Embryonic facial prominence (tissue), 1 donor: ENCODE measurements around the gene KRT32.

Experiments
- DNase-seq: peaks from one replicate; pipeline ENCODE4 v3.0.0-alpha.2; 2016; ENCODE audit errors: extremely low spot score

The KRT32 gene

GRCh38 chr17:41466988-41467387, at the start of gene KRT32:
Gene KRT32 (minus strand): TSS chr17:41467386. CDS start chr17:41467325, 61 bp downstream.
- DNase-seq = no peak

- no peak for DNase-seq
These were observed 49.7 kb upstream of the KRT32 start for GRCh38 chr17:41516830-41517283.

DNA sequence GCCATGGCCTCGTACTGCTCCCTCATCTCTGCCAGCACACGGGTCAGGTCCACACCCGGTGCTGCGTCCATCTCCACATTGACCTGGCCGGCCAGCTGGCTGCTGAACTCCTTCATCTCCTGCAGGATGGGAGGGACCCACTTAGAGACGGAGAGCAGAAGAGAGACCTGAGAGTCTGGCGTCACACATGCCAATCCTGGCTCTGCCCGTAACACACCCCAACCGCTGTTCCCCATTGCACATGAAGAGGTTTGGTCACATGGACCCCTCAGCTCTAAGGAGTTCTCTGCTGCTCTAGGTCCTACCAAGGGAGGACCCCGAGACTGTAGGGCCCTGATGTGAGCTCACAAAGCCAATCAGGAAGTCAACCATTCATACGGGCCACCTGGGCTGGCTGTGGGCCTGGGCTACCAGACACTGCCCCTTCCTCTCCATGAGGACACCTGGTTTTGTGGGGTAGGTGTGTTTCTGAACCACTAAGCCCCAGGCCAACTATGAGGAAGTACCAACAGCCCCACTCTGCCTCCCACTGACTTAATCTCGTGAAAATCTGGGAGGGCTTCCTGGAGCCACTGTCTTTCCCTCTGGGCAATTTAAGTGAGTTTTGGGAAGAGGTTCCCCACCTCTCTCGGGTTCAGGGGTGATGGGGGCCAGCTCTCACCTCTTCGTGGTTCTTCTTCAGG, 49.1 kb upstream of the KRT32 start:
- DNase-seq = no peak

DNA sequence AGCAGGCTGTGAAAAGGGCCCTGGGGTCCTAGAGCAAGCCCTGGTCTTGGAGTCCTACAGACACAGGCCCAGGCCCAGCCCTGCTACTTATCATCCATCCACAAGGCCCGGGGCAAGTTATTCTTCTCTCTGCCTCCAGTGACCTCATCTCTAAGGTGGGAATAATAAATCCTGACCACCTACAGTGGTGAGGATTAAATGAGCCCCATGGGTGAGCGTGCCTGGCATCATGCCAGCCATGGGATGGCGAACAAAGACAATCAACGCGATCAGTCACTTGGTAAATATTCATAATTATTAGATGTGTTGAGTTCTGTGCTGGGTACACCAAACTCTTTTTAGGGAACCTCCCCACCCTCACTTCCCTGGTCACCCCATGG, 46.0 kb upstream of the KRT32 start:
- no peak for DNase-seq

GRCh38 chr17:41512546-41513167, 45.5 kb upstream of the KRT32 start:
- DNase-seq = no peak

DNA sequence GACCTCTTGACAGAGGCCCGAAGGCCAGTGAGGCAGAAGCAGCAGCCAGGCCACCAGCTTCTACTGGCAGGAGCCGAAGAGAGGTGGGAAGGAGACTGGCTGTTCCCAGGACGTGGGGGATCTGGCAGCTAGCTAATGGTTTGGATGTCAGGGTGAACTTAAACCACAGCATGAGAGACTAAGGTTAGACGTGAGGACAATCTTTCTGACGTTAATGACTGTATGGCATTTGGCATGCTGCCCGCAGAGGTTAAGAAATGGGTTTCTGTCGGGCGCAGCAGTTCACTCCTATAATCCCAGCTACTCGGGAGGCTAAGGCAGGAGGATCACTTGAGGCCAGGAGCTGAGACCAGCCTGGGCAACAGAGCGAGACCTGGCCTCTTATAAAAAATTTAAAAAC, 44.5 kb upstream of the KRT32 start:
- DNase-seq = no peak

DNA sequence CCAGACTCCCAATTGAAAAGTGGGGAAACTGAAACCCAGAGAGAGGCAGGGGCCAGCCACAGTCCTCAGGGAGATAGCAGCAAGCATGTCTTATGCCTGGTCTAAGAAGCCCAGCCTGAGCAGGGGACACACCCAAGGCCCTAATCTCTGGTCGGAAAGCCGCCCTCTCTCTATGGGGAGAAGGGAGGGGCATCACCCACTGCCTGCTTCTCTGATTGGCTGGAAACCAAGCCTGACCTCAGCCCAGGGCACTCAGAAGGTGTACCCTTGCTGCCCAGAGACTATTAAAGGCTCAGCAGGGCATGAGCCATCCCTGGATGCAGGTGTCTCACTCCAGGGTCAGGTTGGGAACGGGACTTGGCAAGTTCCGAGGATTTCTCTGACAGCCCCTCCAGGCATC, 43.9 kb upstream of the KRT32 start:
- no peak for DNase-seq

GRCh38 chr17:41510251-41511065, 43.3 kb upstream of the KRT32 start:
- DNase-seq = no peak

DNA sequence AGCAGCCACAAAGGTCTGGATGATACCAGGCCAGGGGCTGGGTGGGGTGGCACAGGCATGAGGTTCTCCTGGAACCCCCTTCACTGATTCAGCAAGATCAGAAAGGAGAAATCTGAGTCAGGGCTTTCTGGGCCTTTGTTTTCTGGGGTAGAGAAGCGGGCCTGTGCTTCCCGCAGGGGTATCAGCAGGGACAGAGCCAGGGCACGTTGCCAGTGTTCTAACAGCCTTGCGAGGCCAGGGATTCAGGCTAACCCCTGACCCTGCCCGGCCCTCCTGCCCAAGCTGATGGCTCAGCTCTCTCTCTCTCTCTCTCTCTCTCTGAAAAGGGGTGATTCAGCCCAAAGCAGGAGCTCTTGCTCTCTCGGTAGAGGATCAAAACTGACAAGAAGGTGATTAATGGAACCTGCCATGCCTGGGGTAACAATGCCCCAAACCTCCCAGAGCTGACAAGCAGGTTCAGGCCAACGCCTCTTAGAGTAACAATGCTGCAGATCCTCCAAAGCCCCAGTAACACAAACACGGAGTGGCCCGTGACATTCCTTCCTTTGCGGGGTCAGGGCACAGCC, 40.2 kb upstream of the KRT32 start:
- DNase-seq = no peak

DNA sequence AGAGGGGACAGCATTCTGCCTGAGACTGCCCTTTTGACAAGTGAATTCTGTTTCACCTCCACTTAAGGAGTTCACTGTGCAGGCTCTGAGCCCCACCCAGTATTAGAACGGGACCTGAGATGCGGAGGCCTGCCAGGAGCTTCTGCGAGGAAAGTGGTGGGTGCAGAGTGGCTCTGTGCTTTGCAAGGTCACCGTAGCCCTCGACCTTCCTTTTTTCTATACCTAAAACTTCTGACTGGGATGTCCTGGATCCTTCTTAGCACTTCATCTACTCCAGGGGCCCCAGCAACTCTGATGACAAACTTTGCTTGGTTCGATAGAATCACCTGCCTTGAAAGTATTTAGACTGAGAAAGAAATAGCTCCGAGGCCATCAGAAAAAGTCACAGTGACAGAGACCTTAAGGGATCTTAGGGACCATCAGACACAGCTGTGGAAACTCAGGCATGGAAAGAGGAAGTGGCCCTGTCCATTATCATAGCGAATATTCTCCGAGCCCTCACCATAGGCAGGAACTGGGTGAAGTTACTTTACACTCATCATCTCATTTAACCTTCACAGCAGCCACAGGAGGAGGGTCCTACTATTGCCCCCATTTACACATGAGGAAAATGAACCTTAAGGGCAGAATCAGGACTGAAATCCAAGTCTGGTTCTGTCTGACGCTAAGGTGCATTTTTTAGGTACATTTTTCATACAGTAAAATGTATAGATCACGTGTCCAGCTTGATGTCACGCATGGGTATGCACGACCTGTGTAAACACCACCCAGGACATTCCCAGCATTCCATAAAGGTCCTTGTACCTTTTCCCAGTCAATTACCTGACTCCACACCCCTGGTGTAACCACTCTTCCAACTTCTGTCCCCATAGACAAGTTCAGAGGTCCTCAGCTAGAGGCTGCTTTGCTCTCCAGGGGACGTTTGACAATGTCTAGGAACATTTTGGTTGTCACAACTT, 38.9 kb upstream of the KRT32 start:
- no peak for DNase-seq

- DNase-seq = no peak
These were observed 38.0 kb upstream of the KRT32 start, which contains the start of gene KRT13 for GRCh38 chr17:41505007-41505808. Gene KRT13 (minus strand): TSS chr17:41505612. CDS start chr17:41505550, 62 bp downstream.

DNA sequence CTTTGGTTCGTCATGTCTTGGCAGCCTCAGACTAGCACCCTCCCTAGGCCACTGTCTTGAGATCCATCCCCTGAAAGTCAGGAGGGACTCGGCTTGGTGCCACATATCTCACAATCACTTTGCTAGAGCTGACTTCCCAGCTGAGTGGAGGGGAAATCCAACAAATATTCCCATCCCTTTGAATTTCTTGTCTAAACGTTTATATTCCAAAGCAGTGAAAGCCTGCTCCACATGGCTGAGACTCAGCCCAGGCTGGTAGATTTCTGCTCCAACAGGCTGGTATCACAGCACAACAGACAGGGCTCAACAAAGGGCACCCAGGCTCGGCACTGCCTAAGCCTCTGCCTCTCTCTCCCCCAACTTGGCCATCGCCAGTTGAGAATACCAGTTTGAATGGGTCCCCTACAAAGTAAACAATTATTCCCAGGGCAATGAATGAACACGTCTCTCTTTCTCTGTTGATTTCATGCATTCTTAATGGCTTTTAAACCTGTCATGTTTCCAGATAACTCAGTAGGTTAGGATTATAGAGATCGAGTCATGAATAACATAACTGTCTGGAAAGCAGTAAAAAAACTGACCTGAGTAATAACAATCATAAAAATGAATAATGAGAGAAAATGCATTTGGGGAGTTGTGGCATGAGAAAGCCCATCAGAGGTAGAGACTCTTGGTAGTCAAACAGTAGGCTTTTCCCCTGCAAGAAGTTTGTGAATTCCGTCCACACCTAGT, 37.2 kb upstream of the KRT32 start:
- DNase-seq = no peak

- no peak for DNase-seq
These were observed 36.0 kb upstream of the KRT32 start for GRCh38 chr17:41503202-41503601.

DNA sequence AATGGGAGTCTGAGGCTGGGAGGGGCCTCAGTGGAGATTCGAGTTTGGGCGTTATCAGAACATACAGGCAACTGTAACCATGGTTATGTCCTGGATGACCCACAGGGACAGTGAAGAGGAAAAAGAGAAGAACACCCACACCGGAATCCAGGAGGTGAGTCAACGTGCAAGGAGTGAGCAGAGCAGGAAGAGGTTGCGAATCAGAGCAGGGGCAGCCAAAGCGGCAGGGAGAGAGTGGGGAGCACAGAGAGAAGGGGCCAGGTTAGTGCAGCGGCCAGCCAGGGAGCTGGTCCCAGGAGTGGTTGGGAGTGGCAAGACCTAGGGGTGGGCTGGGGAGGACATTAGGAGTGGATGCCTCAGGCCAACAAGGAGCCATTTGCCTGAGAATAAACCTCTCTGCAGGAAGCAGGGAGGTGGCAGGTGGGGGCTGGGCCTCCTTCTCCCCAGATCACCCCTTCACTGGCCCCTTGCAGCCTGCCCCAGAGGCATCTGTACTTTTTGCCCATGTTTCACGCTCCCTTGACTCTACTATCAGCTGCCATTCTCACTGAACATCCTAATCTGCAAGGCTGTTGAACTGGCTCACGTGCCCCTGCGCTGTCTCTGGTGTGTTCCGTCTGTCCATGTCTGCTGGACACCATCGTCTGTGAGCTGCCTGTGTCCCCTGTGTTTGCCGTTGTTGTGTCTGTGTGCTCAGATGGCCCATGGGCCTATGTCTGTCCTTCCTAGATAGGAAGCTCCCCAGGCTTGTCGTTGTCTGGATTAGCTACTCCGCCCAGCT, 33.1 kb upstream of the KRT32 start:
- no peak for DNase-seq

GRCh38 chr17:41499714-41500113, 32.5 kb upstream of the KRT32 start:
- DNase-seq = no peak

DNA sequence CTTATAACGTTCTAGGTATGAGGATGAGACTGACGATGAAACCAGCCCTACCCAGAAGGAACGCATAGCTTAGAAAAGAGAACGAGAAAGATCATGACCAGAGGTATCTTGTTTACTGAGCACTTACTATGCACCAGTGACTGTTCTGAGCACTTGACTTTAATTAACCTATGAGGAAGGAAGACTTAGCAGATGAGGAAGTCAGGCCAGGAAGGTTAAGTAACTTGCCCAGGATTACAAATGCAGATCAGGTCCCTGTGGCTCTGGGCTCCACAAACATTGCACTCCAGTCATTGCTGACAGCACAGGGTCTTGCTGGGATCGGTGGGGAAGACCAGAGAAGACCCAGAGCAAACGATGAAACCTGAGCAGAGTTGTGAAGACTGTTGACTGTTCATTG, 31.1 kb upstream of the KRT32 start:
- no peak for DNase-seq

DNA sequence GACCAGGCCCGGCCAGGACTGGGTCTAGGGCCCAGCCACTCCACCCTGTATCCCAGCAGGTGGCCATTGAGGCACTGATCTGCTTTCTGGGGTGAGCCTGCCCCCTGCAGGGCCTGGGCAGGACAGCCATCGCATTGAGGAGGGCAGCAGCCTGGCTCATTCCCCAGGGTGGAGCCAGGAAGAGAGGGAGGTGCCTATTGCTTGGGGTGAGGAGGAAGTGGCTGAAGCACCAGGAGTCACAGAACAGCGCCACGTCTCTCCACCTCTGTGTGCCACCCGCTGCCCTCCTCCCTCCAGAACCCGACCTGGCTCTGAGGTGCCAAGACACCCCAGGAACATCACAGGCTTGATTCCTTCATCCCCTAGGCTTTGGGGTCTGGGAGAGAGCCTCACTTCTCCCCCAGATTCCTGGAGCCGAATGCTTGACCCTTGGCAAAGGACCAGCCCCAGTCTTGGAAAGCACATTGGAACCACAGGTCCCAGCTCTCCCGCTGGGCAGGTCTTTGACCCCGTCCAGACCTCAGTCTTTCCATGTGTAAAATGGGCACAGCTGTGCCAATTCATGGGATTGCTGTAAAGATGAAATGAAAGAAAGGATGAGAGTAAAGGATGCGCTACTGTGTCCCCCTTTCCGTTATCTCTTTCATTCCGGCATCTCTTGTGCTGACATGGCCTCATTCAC, 29.8 kb upstream of the KRT32 start:
- no peak for DNase-seq

- no peak for DNase-seq
These were observed 27.3 kb upstream of the KRT32 start for GRCh38 chr17:41494524-41494923.
